HEK293 (cell line): Measurements from ENCODE around the gene IGSF21.

Source experiments
- CTCF ChIA-PET: fragments of 350-600 bp; formaldehyde crosslinking; extraction: SDS; loops from one replicate; lab custom pipeline; 2021; ENCODE audit warnings: antibody characterized with exemption; lab: Yijun Ruan, JAX
- POLR2A ChIA-PET: fragments of 300-600 bp; formaldehyde crosslinking; extraction: SDS; loops from one replicate; lab custom pipeline; 2020; ENCODE audit warnings: antibody characterized with exemption, inconsistent platforms; lab: Yijun Ruan, JAX
- H3K27ac ChIP-seq: fragments of 200-500 bp; sonication (Bioruptor generic); 2 replicates; pipeline ENCODE4 v1.5.1; 2014; ENCODE audit warnings: low read depth, low read length, control low read depth, inconsistent platforms; ENCODE audit errors: extremely low read depth
- H3K36me3 ChIP-seq, 2 experiments: fragments of 200-500 bp in 1 of 2; sonication (Bioruptor generic) in 1 of 2; 1 replicate in 1 of 2; 2 replicates in 1 of 2; pipeline ENCODE4 v1.5.1; 2014 to 2017; ENCODE audit warnings: inconsistent platforms in 2 of 2, low read length in 2 of 2; ENCODE audit not compliant: control insufficient read depth in 2 of 2, insufficient read depth in 1 of 2
- H3K4me1 ChIP-seq: fragments of 200-500 bp; sonication (Bioruptor generic); 2 replicates; pipeline ENCODE4 v1.5.1; 2014; ENCODE audit warnings: mild to moderate bottlenecking, low read length, inconsistent platforms; ENCODE audit not compliant: control insufficient read depth, insufficient read depth
- H3K4me3 ChIP-seq: 2 replicates; pipeline ENCODE4 v1.5.1; 2011; ENCODE audit warnings: low read depth, mild to moderate bottlenecking, control low read depth, low read length, moderate library complexity
- H3K9me3 ChIP-seq: fragments of 200-500 bp; sonication (Bioruptor generic); 2 replicates; pipeline ENCODE4 v1.5.1; 2014; ENCODE audit warnings: low read depth, low read length, inconsistent platforms; ENCODE audit not compliant: control insufficient read depth, insufficient read depth
- BCL11A ChIP-seq: fragments of 450-650 bp; formaldehyde crosslinking; IDR thresholded peaks from 2 replicates; pipeline ENCODE4 v1.5.1; 2016; ENCODE audit warnings: low read depth, missing biosample characterization, missing genetic modification characterization
- OSR2 ChIP-seq: fragments of 450-650 bp; formaldehyde crosslinking; IDR thresholded peaks from 2 replicates; pipeline ENCODE4 v1.5.1; 2016; ENCODE audit warnings: missing biosample characterization, missing genetic modification characterization
- SCRT1 ChIP-seq: fragments of 450-650 bp; formaldehyde crosslinking; IDR thresholded peaks from 2 replicates; pipeline ENCODE4 v1.5.1; 2016; ENCODE audit warnings: missing biosample characterization, missing genetic modification characterization, borderline replicate concordance
- ZBTB17 ChIP-seq: fragments of 450-650 bp; formaldehyde crosslinking; IDR thresholded peaks from 2 replicates; pipeline ENCODE4 v1.5.1; 2016; ENCODE audit warnings: missing biosample characterization, missing genetic modification characterization
- ZBTB8A ChIP-seq: fragments of 450-650 bp; formaldehyde crosslinking; IDR thresholded peaks from 2 replicates; pipeline ENCODE4 v1.5.1; 2016; ENCODE audit warnings: missing biosample characterization, missing genetic modification characterization
- ZIC2 ChIP-seq: fragments of 450-650 bp; formaldehyde crosslinking; IDR thresholded peaks from 2 replicates; pipeline ENCODE4 v1.5.1; 2016; ENCODE audit warnings: missing biosample characterization, missing genetic modification characterization
- ZNF132 ChIP-seq: fragments of 450-650 bp; formaldehyde crosslinking; IDR thresholded peaks from 2 replicates; pipeline ENCODE4 v1.5.1; 2017; ENCODE audit warnings: missing biosample characterization, missing genetic modification characterization, borderline replicate concordance
- ZNF157 ChIP-seq: fragments of 450-650 bp; formaldehyde crosslinking; IDR thresholded peaks from 2 replicates; pipeline ENCODE4 v1.5.1; 2016; ENCODE audit warnings: missing biosample characterization, missing genetic modification characterization
- ZNF169 ChIP-seq: fragments of 450-650 bp; formaldehyde crosslinking; IDR thresholded peaks from 2 replicates; pipeline ENCODE4 v1.5.1; 2016; ENCODE audit warnings: missing biosample characterization, missing genetic modification characterization
- ZNF214 ChIP-seq: fragments of 450-650 bp; formaldehyde crosslinking; IDR thresholded peaks from 2 replicates; pipeline ENCODE4 v1.5.1; 2017; ENCODE audit warnings: missing biosample characterization, mild to moderate bottlenecking, missing genetic modification characterization, borderline replicate concordance
- ZNF394 ChIP-seq: fragments of 450-650 bp; formaldehyde crosslinking; IDR thresholded peaks from 2 replicates; pipeline ENCODE4 v1.5.1; 2016; ENCODE audit warnings: missing biosample characterization, missing genetic modification characterization, mild to moderate bottlenecking, moderate library complexity, borderline replicate concordance
- ZNF426 ChIP-seq: fragments of 450-650 bp; formaldehyde crosslinking; IDR thresholded peaks from 2 replicates; pipeline ENCODE4 v1.5.1; 2017; ENCODE audit warnings: missing biosample characterization, missing genetic modification characterization, mild to moderate bottlenecking, inconsistent platforms, moderate library complexity
- ZNF48 ChIP-seq: fragments of 450-650 bp; formaldehyde crosslinking; IDR thresholded peaks from 2 replicates; pipeline ENCODE4 v1.5.1; 2016; ENCODE audit warnings: missing biosample characterization, missing genetic modification characterization
- ZNF501 ChIP-seq: fragments of 450-650 bp; formaldehyde crosslinking; IDR thresholded peaks from 2 replicates; pipeline ENCODE4 v1.5.1; 2016; ENCODE audit warnings: missing biosample characterization, missing genetic modification characterization
- ZNF596 ChIP-seq: fragments of 450-650 bp; IDR thresholded peaks from 2 replicates; pipeline ENCODE4 v1.5.0; 2018; ENCODE audit warnings: missing biosample characterization, mild to moderate bottlenecking, missing genetic modification characterization, moderate library complexity
- ZNF658 ChIP-seq: fragments of 450-650 bp; formaldehyde crosslinking; IDR thresholded peaks from 2 replicates; pipeline ENCODE4; 2016; ENCODE audit warnings: missing biosample characterization, missing genetic modification characterization
- ZNF768 ChIP-seq: fragments of 450-650 bp; formaldehyde crosslinking; IDR thresholded peaks from 2 replicates; pipeline ENCODE4 v1.5.1; 2018; ENCODE audit warnings: missing biosample characterization, mild to moderate bottlenecking, missing genetic modification characterization
- TF ChIP-seq, protein P1 (sequence below): fragments of 450-650 bp; formaldehyde crosslinking; IDR thresholded peaks from 2 replicates; pipeline ENCODE4 v1.5.1; 2016; ENCODE audit warnings: missing biosample characterization, missing genetic modification characterization
- TF ChIP-seq, protein P2 (sequence below): fragments of 450-650 bp; formaldehyde crosslinking; IDR thresholded peaks from 2 replicates; pipeline ENCODE4 v1.5.1; 2016; ENCODE audit warnings: missing biosample characterization, missing genetic modification characterization
- TF ChIP-seq, protein P3 (sequence below): fragments of 450-650 bp; formaldehyde crosslinking; IDR thresholded peaks from 2 replicates; pipeline ENCODE4 v1.5.1; 2016; ENCODE audit warnings: missing biosample characterization, missing genetic modification characterization

IGSF21 gene

DNA sequence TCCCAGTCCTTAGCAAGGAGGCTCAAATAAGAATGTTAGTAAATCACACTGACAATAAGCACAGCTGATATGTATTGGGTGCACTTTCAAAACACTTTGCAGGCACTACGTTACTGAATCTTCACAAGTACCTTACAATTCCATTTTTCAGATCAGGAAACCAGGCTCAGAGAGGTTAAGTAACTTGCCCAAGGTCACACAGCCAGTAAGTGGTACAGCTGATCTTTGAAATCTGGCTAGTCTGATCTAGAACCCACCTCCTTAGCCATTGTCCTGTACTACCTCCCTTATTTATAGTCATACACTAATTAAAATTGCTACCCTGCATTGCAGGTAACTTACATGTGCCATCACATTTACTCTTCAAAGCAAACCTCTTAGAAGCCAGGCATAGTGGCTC is 251.0 kb downstream of the IGSF21 start:
- Histone ChIP-seq H3K4me3 (no peak overlapping the region), H3K36me3 (no peaks in the 10 kb centered on the region), H3K4me1 (no peaks in the 10 kb centered on the region), H3K9me3 (no peaks in the 10 kb centered on the region), H3K27ac (no peak overlapping the region)
- TF ChIP-seq ZNF394 (tag by site-specific recombination) (no peak), ZNF768 (tag by site-specific recombination) (peak; percentile 88; the same call in 1 of the 2 replicates), ZNF214 (tag by site-specific recombination) (no peak), ZNF132 (no peak)
- ChIA-PET POLR2A (no interaction called here), CTCF (interaction anchor here (1.3 kb wide), 1 partner anchor 258 kb away, joined by 3 read pairs; no protein-coding TSS in a partner anchor)

DNA sequence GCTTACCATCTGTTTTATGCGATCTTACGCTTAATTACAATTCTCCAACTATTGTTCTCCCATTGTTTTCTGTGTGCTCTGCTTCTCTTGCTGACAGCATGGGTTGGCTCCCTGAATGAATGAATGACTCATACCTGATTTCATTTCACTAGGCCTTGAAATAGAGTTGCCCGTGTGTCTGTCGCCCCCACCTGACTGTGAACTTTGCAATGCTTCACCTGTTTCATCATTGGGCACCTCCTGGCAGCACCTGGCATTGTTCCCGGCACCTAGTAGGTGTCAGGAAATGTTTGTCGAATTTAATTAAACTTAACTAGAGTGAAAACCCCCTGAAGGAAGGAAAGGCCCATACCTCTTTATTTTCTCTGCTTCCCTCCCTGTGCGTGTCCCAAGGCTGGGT is 252.7 kb downstream of the IGSF21 start:
- H3K27ac ChIP-seq, result no peak overlapping the region
- CTCF ChIA-PET, result interaction anchor here (0.7 to 2.0 kb wide), 3 partner anchors 14 to 819 kb away, joined by 3 to 6 read pairs (median 4); no protein-coding TSS in a partner anchor

DNA sequence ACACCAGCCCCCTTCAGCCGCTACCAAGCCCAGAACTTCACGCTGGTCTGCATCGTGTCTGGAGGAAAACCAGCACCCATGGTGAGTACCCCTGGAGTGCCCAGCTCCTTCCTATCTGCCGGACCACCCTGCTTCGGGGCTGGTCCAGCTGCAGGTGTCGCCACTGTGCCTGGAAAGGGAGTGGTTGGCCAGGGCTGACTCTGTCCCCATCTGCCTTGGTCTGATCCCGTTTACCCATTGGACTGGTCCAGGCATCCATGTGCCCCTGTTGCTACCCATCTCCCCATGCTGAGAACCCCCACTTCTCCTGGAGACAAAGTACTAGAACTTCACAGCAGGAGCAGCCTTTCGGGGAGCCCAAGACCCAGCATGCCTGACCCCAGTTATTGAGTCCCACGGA is 254.6 kb downstream of the IGSF21 start:
- Histone ChIP-seq H3K36me3 (no peaks in the 10 kb centered on the region), H3K9me3 (no peaks in the 10 kb centered on the region), H3K4me1 (no peaks in the 10 kb centered on the region), H3K4me3 (no peak overlapping the region), H3K27ac (no peak overlapping the region)
- no peak for TF ChIP-seq OSR2 (tag by site-specific recombination)
- TF ChIP-seq ZIC2, result peak; percentile 26; the same call in 1 of the 2 replicates
- CTCF ChIA-PET, result interaction anchor here (0.6 to 0.7 kb wide), 3 partner anchors 39 to 374 kb away, joined by 3 read pairs; no protein-coding TSS in a partner anchor
- POLR2A ChIA-PET, result no interaction called here

More for the DNA sequence above, 252.7 kb downstream of the IGSF21 start:
- no peaks in the 10 kb centered on the region for H3K4me1 ChIP-seq
- H3K36me3 ChIP-seq, result no peaks in the 10 kb centered on the region
- no peaks in the 10 kb centered on the region for H3K9me3 ChIP-seq
- TF ChIP-seq ZNF596 (tag by site-specific recombination) (no peak), ZNF48 (tag by site-specific recombination) (no peak), ZNF169 (tag by site-specific recombination) (no peak), ZNF394 (tag by site-specific recombination) (no peak)
- TF ChIP-seq, protein P1, sequence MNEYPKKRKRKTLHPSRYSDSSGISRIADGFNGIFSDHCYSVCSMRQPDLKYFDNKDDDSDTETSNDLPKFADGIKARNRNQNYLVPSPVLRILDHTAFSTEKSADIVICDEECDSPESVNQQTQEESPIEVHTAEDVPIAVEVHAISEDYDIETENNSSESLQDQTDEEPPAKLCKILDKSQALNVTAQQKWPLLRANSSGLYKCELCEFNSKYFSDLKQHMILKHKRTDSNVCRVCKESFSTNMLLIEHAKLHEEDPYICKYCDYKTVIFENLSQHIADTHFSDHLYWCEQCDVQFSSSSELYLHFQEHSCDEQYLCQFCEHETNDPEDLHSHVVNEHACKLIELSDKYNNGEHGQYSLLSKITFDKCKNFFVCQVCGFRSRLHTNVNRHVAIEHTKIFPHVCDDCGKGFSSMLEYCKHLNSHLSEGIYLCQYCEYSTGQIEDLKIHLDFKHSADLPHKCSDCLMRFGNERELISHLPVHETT (tag by site-specific recombination), result no peak
- TF ChIP-seq, all 188 proteins: peak for 0
- no peak overlapping the region for H3K4me3 ChIP-seq
- POLR2A ChIA-PET, result no interaction called here

DNA sequence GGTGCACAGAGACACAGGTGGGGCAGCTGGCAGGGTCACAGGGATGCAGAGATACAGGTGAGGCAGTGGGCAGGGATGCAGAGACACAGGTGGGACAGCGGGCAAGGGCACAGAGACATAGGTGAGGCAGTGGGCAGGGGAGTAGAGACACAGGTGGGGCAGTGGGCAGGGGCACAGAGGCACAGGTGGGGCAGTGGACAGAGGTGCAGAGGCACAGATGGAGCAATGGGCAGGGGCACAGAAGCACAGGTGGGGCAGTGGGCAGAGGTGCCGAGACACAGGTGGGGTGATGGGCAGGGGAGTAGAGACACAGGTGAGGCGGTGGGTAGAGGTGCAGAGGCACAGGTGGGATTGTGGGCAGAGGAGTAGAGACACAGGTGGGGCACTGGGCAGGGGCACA is 255.8 kb downstream of the IGSF21 start:
- no peak overlapping the region for H3K27ac ChIP-seq
- no peak overlapping the region for H3K4me3 ChIP-seq
- H3K9me3 ChIP-seq, result no peaks in the 10 kb centered on the region
- no peaks in the 10 kb centered on the region for H3K4me1 ChIP-seq
- H3K36me3 ChIP-seq, result no peaks in the 10 kb centered on the region
- POLR2A ChIA-PET, result interaction anchor here (0.9 kb wide), 1 partner anchor 49 kb away, joined by 3 read pairs; no protein-coding TSS in a partner anchor
- CTCF ChIA-PET, result no interaction called here
- TF ChIP-seq ZNF658 (tag by site-specific recombination), result 0 out of 2 replicates have a peak, but pooled peaks have one; percentile 39
- TF ChIP-seq, protein P2, sequence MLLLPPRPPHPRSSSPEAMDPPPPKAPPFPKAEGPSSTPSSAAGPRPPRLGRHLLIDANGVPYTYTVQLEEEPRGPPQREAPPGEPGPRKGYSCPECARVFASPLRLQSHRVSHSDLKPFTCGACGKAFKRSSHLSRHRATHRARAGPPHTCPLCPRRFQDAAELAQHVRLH (tag by site-specific recombination), result no peak
- no peak for TF ChIP-seq ZNF426 (tag by site-specific recombination)
- TF ChIP-seq ZNF501 (tag by site-specific recombination), result no peak
- peak; percentile 29; the same call in 1 of the 2 replicates for TF ChIP-seq SCRT1 (tag by site-specific recombination)
- TF ChIP-seq, protein P3, sequence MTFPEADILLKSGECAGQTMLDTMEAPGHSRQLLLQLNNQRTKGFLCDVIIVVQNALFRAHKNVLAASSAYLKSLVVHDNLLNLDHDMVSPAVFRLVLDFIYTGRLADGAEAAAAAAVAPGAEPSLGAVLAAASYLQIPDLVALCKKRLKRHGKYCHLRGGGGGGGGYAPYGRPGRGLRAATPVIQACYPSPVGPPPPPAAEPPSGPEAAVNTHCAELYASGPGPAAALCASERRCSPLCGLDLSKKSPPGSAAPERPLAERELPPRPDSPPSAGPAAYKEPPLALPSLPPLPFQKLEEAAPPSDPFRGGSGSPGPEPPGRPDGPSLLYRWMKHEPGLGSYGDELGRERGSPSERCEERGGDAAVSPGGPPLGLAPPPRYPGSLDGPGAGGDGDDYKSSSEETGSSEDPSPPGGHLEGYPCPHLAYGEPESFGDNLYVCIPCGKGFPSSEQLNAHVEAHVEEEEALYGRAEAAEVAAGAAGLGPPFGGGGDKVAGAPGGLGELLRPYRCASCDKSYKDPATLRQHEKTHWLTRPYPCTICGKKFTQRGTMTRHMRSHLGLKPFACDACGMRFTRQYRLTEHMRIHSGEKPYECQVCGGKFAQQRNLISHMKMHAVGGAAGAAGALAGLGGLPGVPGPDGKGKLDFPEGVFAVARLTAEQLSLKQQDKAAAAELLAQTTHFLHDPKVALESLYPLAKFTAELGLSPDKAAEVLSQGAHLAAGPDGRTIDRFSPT (tag by site-specific recombination), result peak; percentile 40; the same call in 1 of the 2 replicates
- no peak for TF ChIP-seq ZNF157
- no peak for TF ChIP-seq BCL11A (tag by site-specific recombination)
- TF ChIP-seq ZBTB17, result no peak
- TF ChIP-seq ZBTB8A (tag by site-specific recombination), result no peak
